ENCODE data around the gene MACROD2. TPM values are rescaled to one million over a fixed set of nuclear protein-coding genes. Genes with fewer than 3 reads are reported as not detected.
A peak's percentile ranks its signal among the peaks of the same experiment; 100 is the strongest.

MACROD2 gene
- total RNA-seq, 4 donors from 2014 or later = 2.1 to 28.1 (median 12.6) TPM

DNA sequence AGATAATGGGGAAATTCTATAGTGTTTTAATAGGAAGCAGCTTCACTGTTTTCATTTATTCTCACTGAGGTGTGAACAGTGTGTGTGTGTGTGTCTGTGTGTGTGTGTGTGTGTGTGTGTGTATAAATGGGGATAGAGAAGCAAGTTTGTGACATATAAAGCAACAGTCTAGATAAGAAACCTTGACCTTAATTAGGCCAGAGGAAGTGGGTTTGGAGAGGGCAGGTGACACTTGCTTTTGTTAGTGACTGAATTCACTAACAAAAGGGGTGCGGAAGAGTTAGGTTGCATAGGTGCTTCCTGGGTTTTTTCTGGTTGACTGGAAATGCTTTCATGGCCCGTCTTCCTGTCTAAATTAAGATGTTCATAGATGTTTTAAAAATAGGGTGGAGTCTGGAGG lies 857.8 kb downstream of the MACROD2 start:
- Histone ChIP-seq H3K36me3 (no peaks in the 10 kb centered on the region), H3K9me3 (no peaks in the 10 kb centered on the region), H3K4me1 (no peaks in the 10 kb centered on the region), H3K27ac (no peak overlapping the region), H3K4me3 (no peak overlapping the region), H3K27me3 (no peaks in the 10 kb centered on the region)
- TF ChIP-seq CTCF (IDR thresholded peaks at IDR 0.05) = no peak
- no peak for TF ChIP-seq POLR2A (IDR thresholded peaks at IDR 0.05)
- intact Hi-C loops (cut with DNase I; ENCODE audit: low total_unique reads) = no loop called here
- DNase-seq = no peak

GRCh38 chr20:14855171-14855570 lies 859.9 kb downstream of the MACROD2 start:
- Histone ChIP-seq H3K4me3 (no peak overlapping the region), H3K27ac (no peak overlapping the region), H3K9me3 (no peaks in the 10 kb centered on the region), H3K36me3 (no peaks in the 10 kb centered on the region), H3K4me1 (no peaks in the 10 kb centered on the region), H3K27me3 (no peaks in the 10 kb centered on the region)
- no peak for DNase-seq
- TF ChIP-seq POLR2A (IDR thresholded peaks at IDR 0.05) (no peak), CTCF (IDR thresholded peaks at IDR 0.05) (no peak)
- intact Hi-C loops (cut with DNase I; ENCODE audit: low total_unique reads) = no loop called here

DNA sequence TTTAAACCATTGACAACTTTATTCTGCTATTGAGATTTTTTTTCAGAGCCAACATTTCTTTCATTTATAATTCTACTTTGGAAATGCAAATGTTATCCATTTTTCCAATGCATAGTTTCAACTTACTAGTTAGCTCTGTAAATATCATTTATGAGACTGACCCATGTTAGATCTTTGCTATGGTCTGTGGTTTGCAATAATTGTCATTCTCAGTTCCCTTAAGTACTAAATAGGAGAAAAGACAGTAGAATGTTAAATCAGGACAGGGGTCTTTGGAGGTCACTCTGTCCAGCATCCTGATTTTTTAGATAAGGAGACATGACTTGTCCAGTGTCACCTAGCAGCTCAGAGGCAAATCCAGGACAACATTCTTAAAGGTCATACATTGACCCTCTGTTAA lies 864.3 kb downstream of the MACROD2 start:
- Histone ChIP-seq H3K27me3 (no peaks in the 10 kb centered on the region), H3K4me1 (no peaks in the 10 kb centered on the region), H3K27ac (no peak overlapping the region), H3K4me3 (no peak overlapping the region), H3K36me3 (no peaks in the 10 kb centered on the region), H3K9me3 (no peaks in the 10 kb centered on the region)
- DNase-seq = no peak
- intact Hi-C loops (cut with DNase I; ENCODE audit: low total_unique reads) = no loop called here
- TF ChIP-seq POLR2A (IDR thresholded peaks at IDR 0.05) (no peak), CTCF (IDR thresholded peaks at IDR 0.05) (no peak)

DNA sequence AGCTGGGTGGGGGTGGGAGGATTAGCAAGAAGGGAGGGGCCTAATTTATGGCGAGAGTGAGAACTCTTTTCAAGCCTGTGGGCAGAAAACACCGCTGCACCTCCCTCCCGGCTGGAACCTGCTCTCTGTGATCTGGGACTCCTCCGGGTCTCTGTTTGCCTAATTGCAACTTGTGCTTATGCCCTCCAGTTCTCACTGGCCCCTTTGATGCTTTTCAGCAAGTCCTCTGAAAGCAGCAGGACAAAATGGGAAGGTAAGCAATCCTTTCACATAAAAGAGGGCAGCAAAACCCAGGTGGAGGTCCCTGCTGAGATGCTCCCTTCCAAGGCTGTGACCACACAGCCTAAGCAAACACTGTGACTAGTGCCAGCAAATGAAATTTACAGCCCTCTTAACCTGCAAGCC lies 865.1 kb downstream of the MACROD2 start:
- intact Hi-C loops (cut with DNase I; ENCODE audit: low total_unique reads) = no loop called here
- DNase-seq = peak; percentile 17 to 29
- H3K4me1 ChIP-seq = no peaks in the 10 kb centered on the region
- TF ChIP-seq CTCF (IDR thresholded peaks at IDR 0.05) = no peak
- no peak for TF ChIP-seq POLR2A (IDR thresholded peaks at IDR 0.05)
- H3K4me3 ChIP-seq = no peak overlapping the region
- peak overlapping the region in 1 of 2 donors; percentile 51 for H3K27ac ChIP-seq
- H3K36me3 ChIP-seq = no peaks in the 10 kb centered on the region
- H3K27me3 ChIP-seq = no peaks in the 10 kb centered on the region
- H3K9me3 ChIP-seq = no peaks in the 10 kb centered on the region

GRCh38 chr20:14861028-14861699 lies 865.8 kb downstream of the MACROD2 start:
- TF ChIP-seq CTCF (IDR thresholded peaks at IDR 0.05) = no peak
- Histone ChIP-seq H3K27ac (no peak overlapping the region), H3K4me3 (no peak overlapping the region), H3K27me3 (no peaks in the 10 kb centered on the region), H3K36me3 (no peaks in the 10 kb centered on the region), H3K4me1 (no peaks in the 10 kb centered on the region), H3K9me3 (no peaks in the 10 kb centered on the region)
- intact Hi-C loops (cut with DNase I; ENCODE audit: low total_unique reads) = no loop called here
- no peak for DNase-seq

Data from uterus (tissue), 4 donors.